ENCODE measurements around the gene HS6ST1.
"Not testable (repeated sequence)": the region's sequence is repeated elsewhere in the genome, so short reads cannot be mapped to it uniquely, and the experiment has no call there.

DNA sequence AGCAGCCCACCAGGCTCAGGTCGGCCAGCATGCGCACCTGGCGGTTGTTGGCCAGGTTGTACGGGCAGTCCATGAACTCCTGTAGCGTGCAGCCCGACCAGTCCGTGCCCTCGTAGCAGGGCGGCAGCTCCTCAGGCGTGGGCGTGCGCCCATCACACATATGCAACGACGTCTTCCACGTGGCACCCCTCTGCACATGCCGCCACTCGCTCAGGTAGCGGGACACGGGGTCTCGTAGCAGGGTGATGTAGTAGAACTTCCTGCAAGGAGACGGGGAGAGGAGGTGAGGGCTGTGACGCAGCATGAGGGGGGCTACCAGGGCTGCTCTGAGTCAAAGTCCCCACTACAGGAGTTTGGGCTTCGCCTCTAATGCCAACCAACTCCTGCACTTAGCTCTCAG, 50.1 kb downstream of the HS6ST1 start:
- TF ChIP-seq POLR2A, POLR2AphosphoS5 (IDR thresholded peaks at IDR 0.05): not testable (repeated sequence)
- TF ChIP-seq, protein P1, sequence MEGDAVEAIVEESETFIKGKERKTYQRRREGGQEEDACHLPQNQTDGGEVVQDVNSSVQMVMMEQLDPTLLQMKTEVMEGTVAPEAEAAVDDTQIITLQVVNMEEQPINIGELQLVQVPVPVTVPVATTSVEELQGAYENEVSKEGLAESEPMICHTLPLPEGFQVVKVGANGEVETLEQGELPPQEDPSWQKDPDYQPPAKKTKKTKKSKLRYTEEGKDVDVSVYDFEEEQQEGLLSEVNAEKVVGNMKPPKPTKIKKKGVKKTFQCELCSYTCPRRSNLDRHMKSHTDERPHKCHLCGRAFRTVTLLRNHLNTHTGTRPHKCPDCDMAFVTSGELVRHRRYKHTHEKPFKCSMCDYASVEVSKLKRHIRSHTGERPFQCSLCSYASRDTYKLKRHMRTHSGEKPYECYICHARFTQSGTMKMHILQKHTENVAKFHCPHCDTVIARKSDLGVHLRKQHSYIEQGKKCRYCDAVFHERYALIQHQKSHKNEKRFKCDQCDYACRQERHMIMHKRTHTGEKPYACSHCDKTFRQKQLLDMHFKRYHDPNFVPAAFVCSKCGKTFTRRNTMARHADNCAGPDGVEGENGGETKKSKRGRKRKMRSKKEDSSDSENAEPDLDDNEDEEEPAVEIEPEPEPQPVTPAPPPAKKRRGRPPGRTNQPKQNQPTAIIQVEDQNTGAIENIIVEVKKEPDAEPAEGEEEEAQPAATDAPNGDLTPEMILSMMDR (IDR thresholded peaks at IDR 0.05) = not testable (repeated sequence)
